SIG-M5 treated with dmso at 0.1 percent for 504 hours (cell line): ENCODE results near the gene LGALS1.
A peak's percentile ranks its signal among the peaks of the same experiment; 100 is the strongest.
"Not testable (repeated sequence)": the region's sequence is repeated elsewhere in the genome, so short reads cannot be mapped to it uniquely, and the experiment has no call there.

Source experiments
- DNase-seq: peaks from one replicate; lab custom pipeline; 2025; ENCODE audit not compliant: unreplicated experiment; lab: John Stamatoyannopoulos, UW

LGALS1 gene

GRCh38 chr22:37639070-37639760, 36.2 kb upstream of the LGALS1 start, which contains the start of gene SH3BP1:
SH3BP1 (plus strand) TSS chr22:37639669; CDS start chr22:37639788, 119 bp downstream.
- peak; percentile 33 for DNase-seq

- peak; percentile 59 for DNase-seq
These were observed 35.5 kb upstream of the LGALS1 start for GRCh38 chr22:37639771-37640590.

- DNase-seq: no peak
These were observed 34.6 kb upstream of the LGALS1 start for GRCh38 chr22:37640591-37641560.

GRCh38 chr22:37641561-37641949, 33.9 kb upstream of the LGALS1 start:
- no peak for DNase-seq

- peak; percentile 61 for DNase-seq
These were observed 32.1 kb upstream of the LGALS1 start for GRCh38 chr22:37643225-37643847.

GRCh38 chr22:37647317-37647716, 28.1 kb upstream of the LGALS1 start:
- no peak for DNase-seq

- DNase-seq: no peak
These were observed 27.5 kb upstream of the LGALS1 start for GRCh38 chr22:37647928-37648327.

GRCh38 chr22:37650463-37651136, 24.8 kb upstream of the LGALS1 start:
- DNase-seq: no peak

GRCh38 chr22:37654563-37655251, 20.7 kb upstream of the LGALS1 start:
- no peak for DNase-seq

- no peak for DNase-seq
These were observed 20.2 kb upstream of the LGALS1 start for GRCh38 chr22:37655252-37655563.

GRCh38 chr22:37656583-37656982, 18.9 kb upstream of the LGALS1 start:
- not testable (repeated sequence) for DNase-seq

GRCh38 chr22:37657590-37658132, 17.8 kb upstream of the LGALS1 start:
- DNase-seq: no peak

- peak; percentile 99 for DNase-seq
These were observed 17.0 kb upstream of the LGALS1 start, which contains the start of gene PDXP for GRCh38 chr22:37658133-37659065. PDXP (plus strand) TSS chr22:37658723; CDS start chr22:37658783, 60 bp downstream.

GRCh38 chr22:37659066-37659896, 16.2 kb upstream of the LGALS1 start:
- DNase-seq: no peak

GRCh38 chr22:37659897-37660708, 15.3 kb upstream of the LGALS1 start:
- no peak for DNase-seq

GRCh38 chr22:37660709-37661045, 14.8 kb upstream of the LGALS1 start:
- DNase-seq: no peak
